ENCODE results near the gene TADA3. TPM values are rescaled to one million over a fixed set of nuclear protein-coding genes. Genes with fewer than 3 reads are reported as not detected.

Gene TADA3
- total and polyA plus RNA-seq, 9 of the 15 experiments (the other 6 are each of a cell fraction or from before 2014, with no cell fraction given), result 4.1 to 110 (median 74.8) TPM

GRCh38 chr3:9782770-9783169, 9.5 kb downstream of the TADA3 start (continued):
- TF ChIP-seq FOSL1 (tag; conservative IDR thresholded peaks at IDR 0.05), result peak; percentile 6; the same call in 1 of the 2 replicates
- peak; percentile 48; the same call in 1 of the 2 replicates for TF ChIP-seq LCOR (CRISPR knock-in tag; IDR thresholded peaks at IDR 0.05)
- peak; percentile 85 for TF ChIP-seq PKNOX1 (IDR thresholded peaks at IDR 0.05)
- peak; percentile 44 to 68 (median 56); a peak in 5 of 6 replicates for TF ChIP-seq CTCF (IDR thresholded peaks at IDR 0.05 in 2 of 3, conservative IDR thresholded peaks at IDR 0.05 in 1 of 3; ENCODE audit: insufficient read depth in 2 of 3, low read depth in 1 of 3, low read length in 3 of 3)
- TF ChIP-seq REST (IDR thresholded peaks at IDR 0.05; ENCODE audit: borderline replicate concordance), result peak; percentile 24; the same call in 1 of the 2 replicates
- no peak for TF ChIP-seq REST (CRISPR knock-in tag; IDR thresholded peaks at IDR 0.05; ENCODE audit: low read depth)
- TF ChIP-seq ZNF512 (tag; IDR thresholded peaks at IDR 0.05), result no peak
- no peak for TF ChIP-seq PBX2 (CRISPR knock-in tag; IDR thresholded peaks at IDR 0.05; ENCODE audit: low read depth)
- peak; percentile 66 for TF ChIP-seq PBX2 (tag; conservative IDR thresholded peaks at IDR 0.05; ENCODE audit: low read depth)

All from K562 (cell line).